SKM-1 treated with dmso at 0.1 percent for 144 hours (cell line): ENCODE results near the gene CSF2RB.
A peak's percentile ranks its signal among the peaks of the same experiment; 100 is the strongest.
"Not testable (repeated sequence)": the region's sequence is repeated elsewhere in the genome, so short reads cannot be mapped to it uniquely, and the experiment has no call there.

Source experiments
- DNase-seq: peaks from one replicate; lab custom pipeline; 2025; ENCODE audit not compliant: unreplicated experiment; lab: John Stamatoyannopoulos, UW

The CSF2RB gene

GRCh38 chr22:36963302-36963701 is 49.9 kb downstream of the CSF2RB start:
- DNase-seq = no peak

DNA sequence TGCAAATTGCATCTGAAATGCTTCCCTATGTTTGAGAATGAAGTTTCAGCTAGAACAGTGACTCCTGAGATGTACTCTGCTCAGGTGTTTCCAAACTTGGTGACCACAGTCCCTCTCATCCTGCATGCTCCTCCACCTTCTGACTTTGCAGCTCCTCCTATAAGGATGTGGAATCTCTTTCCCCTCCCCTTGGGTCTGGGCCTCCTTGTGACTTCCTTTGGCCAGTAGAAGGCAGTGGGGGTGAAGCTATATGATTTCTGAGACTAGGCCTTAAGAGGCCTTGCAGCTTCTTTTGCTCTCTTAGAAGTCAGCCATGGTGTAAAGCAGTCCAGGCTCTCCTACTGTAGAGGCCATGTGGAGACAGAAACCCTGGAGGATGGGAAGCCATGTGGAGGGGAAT is 50.7 kb downstream of the CSF2RB start:
- no peak for DNase-seq

- DNase-seq = peak; percentile 74
Measured at GRCh38 chr22:36965696-36966095, 52.3 kb downstream of the CSF2RB start.

DNA sequence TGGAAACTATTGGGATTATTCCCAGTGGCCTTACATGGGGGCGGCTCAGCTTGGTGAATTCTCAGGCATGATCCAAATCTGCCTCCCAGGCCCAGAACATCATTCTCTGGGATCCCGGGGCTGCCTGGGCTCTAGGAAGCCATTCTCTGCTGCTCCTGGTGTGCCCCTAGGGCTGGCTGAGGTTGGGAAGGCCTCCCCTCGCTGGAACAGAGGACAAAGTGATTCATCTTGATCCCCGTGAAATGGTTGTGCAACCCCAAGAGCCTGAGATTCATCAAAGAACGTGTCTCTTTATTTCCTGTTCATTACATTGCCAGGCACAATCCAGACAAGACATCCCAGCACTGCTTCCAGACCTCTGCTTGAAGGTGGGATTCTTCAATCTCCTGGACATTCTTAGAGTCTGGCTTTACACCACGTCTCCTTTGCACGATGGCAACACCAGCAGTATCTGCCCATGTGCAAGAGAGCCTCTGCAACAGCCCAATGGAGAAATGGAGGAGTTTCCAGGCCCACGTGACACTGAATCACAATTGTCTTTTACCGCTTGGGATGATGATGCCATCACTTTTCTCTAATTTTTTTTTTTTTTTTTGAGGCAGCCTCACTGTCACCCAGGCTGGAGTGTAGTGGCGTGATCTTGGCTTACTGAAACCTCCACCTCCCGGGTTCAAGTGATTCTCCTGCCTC is 53.6 kb downstream of the CSF2RB start:
- DNase-seq = no peak

- DNase-seq = no peak
Measured at GRCh38 chr22:36968249-36968964, 55.0 kb downstream of the CSF2RB start.

- DNase-seq = no peak
Measured at GRCh38 chr22:36971341-36972125, 58.1 kb downstream of the CSF2RB start.

DNA sequence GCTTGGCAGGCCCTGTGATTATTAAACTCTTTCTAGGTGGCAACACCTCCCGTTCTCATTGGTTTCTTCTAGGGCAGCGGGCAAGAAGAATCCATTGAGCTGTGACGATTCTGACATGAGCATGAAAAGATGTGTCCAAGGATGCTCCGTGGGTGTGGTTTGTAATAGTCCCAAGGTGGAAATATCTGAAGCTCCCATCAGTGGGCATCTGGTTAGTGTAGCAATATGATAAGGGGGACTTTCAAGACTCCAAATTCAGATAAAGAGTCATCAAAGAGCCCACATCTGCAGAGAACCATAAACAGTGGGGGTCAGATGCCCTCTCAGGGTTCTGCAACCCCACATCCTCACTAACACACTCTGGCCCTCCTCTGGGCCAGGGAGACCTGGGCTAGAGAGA is 63.2 kb downstream of the CSF2RB start:
- no peak for DNase-seq

- DNase-seq = peak; percentile 68
Measured at GRCh38 chr22:36977401-36977861, 64.0 kb downstream of the CSF2RB start.

GRCh38 chr22:36977947-36978660 is 64.7 kb downstream of the CSF2RB start:
- peak; percentile 87 for DNase-seq

DNA sequence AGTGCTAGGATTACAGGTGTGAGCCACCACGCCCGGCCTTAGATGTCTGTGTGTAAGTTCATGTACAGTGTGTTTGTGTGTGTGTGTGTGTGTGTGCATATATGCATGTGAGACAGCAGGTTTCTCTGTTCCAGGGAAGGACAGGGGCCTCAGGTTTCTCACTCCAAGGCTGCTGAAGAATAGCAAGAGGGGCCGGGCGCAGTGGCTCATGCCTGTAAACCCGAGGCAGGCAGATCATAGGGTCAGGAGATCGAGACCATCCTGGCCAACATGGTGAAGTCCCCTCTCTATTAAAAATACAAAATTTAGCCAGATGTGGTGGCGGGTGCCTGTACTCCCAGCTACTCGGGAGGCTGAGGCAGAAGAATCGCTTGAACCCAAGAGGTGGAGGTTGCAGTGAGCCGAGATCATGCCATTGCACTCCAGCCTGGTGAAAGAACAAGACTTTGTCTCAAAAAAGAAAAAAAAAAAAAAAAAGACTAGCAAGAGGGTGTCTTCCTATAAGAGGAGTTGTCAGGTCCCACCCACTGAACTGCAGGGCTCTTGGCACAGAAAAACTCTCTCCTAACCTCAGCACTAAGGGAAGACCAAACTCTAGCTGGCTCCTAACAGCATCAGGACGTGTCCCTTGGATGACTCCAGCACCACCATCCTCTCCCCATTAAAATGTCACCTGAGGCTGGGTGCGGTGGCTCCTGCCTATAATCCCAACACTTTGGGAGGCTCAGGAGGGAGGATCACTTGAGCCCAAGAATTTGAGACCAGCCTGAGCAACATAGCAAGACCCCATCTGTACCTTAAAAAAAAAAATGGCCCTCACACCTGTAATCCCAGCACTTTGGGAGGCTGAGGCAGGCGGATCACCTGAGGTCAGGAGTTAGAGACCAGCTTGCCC is 65.8 kb downstream of the CSF2RB start:
- no peak for DNase-seq

- DNase-seq = no peak
Measured at GRCh38 chr22:36981247-36981775, 67.9 kb downstream of the CSF2RB start.

GRCh38 chr22:36982136-36982535 is 68.7 kb downstream of the CSF2RB start:
- no peak for DNase-seq

DNA sequence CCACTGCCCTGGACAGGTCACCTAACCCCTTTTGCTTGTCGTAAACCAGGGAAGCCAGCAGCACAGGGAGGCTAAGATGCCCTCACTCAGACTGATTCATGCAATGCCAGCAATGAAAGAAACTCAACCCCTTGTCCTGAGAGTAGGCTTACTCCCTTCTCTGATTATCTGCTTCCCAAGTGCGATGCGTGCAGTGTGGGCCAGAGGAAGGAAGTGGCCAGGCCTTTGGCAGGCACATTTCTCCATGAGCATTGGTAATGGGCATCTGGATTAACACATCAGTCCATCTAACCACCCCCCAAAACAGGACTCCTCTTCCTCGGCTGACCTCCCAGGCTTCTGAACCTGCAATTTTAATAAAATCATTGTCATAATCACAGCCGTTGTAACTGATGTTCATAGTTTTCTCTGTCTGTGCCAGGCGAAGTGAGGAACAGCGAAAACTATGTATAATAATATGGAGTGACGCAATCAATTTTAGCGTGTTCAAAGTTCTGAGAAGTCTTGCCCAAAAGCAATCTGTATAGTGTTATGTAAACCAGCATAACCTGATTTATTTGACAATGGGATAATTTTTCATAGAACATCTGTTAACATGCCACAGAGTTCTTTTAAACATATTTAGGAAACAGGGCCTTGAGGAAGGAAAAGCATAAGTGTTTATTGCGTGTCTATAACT is 71.9 kb downstream of the CSF2RB start:
- no peak for DNase-seq

GRCh38 chr22:36986242-36986821 is 72.9 kb downstream of the CSF2RB start:
- DNase-seq = no peak

- no peak for DNase-seq
Measured at GRCh38 chr22:36988075-36988832, 74.8 kb downstream of the CSF2RB start.

DNA sequence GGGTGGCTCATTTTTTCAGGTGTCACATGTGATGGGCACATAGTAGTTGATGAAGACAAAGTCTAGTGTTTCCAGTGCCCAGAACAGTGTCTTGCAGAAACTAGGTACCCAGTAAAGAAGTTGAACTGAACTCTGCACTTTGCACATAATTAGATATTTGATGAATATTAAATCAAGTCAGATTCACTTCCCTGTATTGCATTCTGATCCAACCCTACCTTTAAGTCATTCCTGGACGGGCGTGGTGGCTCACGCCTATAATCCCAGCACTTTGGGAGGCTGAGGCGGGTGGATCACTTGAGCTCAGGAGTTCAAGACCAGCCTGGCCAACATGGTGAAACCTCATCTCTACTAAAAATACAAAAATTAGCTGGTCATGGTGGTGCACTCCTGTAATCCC is 75.6 kb downstream of the CSF2RB start:
- DNase-seq = not testable (repeated sequence)
